ENCODE measurements around the gene NOL11.
"Not testable (repeated sequence)": the region's sequence is repeated elsewhere in the genome, so short reads cannot be mapped to it uniquely, and the experiment has no call there.

Gene NOL11

GRCh38 chr17:67756766-67757165 lies 39.0 kb downstream of the NOL11 start:
- DNase-seq: not testable (repeated sequence)

GRCh38 chr17:67759355-67760171 lies 41.8 kb downstream of the NOL11 start:
- DNase-seq: no peak

- DNase-seq: no peak
Observed at GRCh38 chr17:67765623-67766022, 47.9 kb downstream of the NOL11 start.

- DNase-seq: no peak
Observed at GRCh38 chr17:67769231-67769630, 51.5 kb downstream of the NOL11 start.

- no peak for DNase-seq
Observed at GRCh38 chr17:67770539-67770938, 52.8 kb downstream of the NOL11 start.

GRCh38 chr17:67772679-67773078 lies 54.9 kb downstream of the NOL11 start:
- DNase-seq: no peak

GRCh38 chr17:67773246-67773645 lies 55.5 kb downstream of the NOL11 start:
- DNase-seq: no peak

GRCh38 chr17:67779098-67779672 lies 61.4 kb downstream of the NOL11 start:
- DNase-seq: peak; percentile 20

- no peak for DNase-seq
Observed at GRCh38 chr17:67784364-67785121, 66.8 kb downstream of the NOL11 start.

GRCh38 chr17:67785122-67785477 lies 67.4 kb downstream of the NOL11 start:
- DNase-seq: no peak

- DNase-seq: no peak
Observed at GRCh38 chr17:67785504-67785903, 67.8 kb downstream of the NOL11 start.
